Fibroblast of lung (primary cell): ENCODE results near the gene NID1. TPM values are rescaled to one million over a fixed set of nuclear protein-coding genes. Genes with fewer than 3 reads are reported as not detected.

ENCODE experiments used
- DNase-seq, 2 donors: peaks; one replicate each; pipeline versions ENCODE4 v3.0.0 to v3.0.0-alpha.2; 2010; ENCODE audit warnings: low read depth in 2 of 2
- H2AFZ ChIP-seq: 2 replicates; pipeline ENCODE4 v1.5.1; 2012; ENCODE audit warnings: low read length, control low read depth, inconsistent platforms
- H3K27ac ChIP-seq: 2 replicates; pipeline ENCODE4 v1.5.1; 2011; ENCODE audit warnings: low read length, control low read depth; ENCODE audit not compliant: insufficient read depth
- H3K27me3 ChIP-seq: 2 replicates; pipeline ENCODE4 v1.5.1; 2011; ENCODE audit warnings: mild to moderate bottlenecking, low read length; ENCODE audit not compliant: control insufficient read depth, insufficient read depth
- H3K36me3 ChIP-seq: 2 replicates; pipeline ENCODE4 v1.5.1; 2011; ENCODE audit warnings: low read length; ENCODE audit not compliant: control insufficient read depth, insufficient read depth
- H3K4me1 ChIP-seq: 2 replicates; pipeline ENCODE4 v1.5.1; 2011; ENCODE audit warnings: low read length; ENCODE audit not compliant: control insufficient read depth, insufficient read depth; ENCODE audit errors: extremely low read depth
- H3K4me2 ChIP-seq: 2 replicates; pipeline ENCODE4 v1.5.1; 2011; ENCODE audit warnings: low read length, control low read depth; ENCODE audit not compliant: insufficient read depth; ENCODE audit errors: extremely low read depth
- H3K4me3 ChIP-seq, 4 experiments: fragments of 200-600 bp in 1 of 4; sonication (generic) in 1 of 4; replicated peaks in 1 of 4; 2 replicates each; pipeline ENCODE4 v1.5.1; 2011 to 2016; ENCODE audit warnings: low read length in 4 of 4, low read depth in 3 of 4, mild to moderate bottlenecking in 3 of 4, control low read depth in 2 of 4, inconsistent platforms in 1 of 4, mixed read lengths in 1 of 4; ENCODE audit not compliant: insufficient read depth in 1 of 4; ENCODE audit errors: control extremely low read depth in 1 of 4
- H3K79me2 ChIP-seq: 2 replicates; pipeline ENCODE4 v1.5.1; 2012; ENCODE audit warnings: mild to moderate bottlenecking, low read length, inconsistent platforms; ENCODE audit not compliant: control insufficient read depth, insufficient read depth
- H3K9ac ChIP-seq: 2 replicates; pipeline ENCODE4 v1.5.1; 2011; ENCODE audit warnings: mild to moderate bottlenecking, low read length, control low read depth; ENCODE audit not compliant: insufficient read depth
- H3K9me3 ChIP-seq: 2 replicates; pipeline ENCODE4 v1.5.1; 2012; ENCODE audit warnings: low read depth, low read length; ENCODE audit not compliant: control insufficient read depth, insufficient read depth
- H4K20me1 ChIP-seq: 2 replicates; pipeline ENCODE4 v1.5.1; 2011; ENCODE audit warnings: low read length; ENCODE audit not compliant: control insufficient read depth, insufficient read depth; ENCODE audit errors: extremely low read depth
- CTCF ChIP-seq, 2 donors: IDR thresholded peaks in 1 of 2; conservative IDR thresholded peaks in 1 of 2; 1 replicate in 1 of 2; 2 replicates in 1 of 2; pipeline ENCODE4 v1.5.1; 2011 to 2012; ENCODE audit warnings: low read length in 2 of 2, control low read depth in 1 of 2, inconsistent platforms in 1 of 2, low read depth in 1 of 2, mild to moderate bottlenecking in 1 of 2
- EZH2 ChIP-seq: IDR thresholded peaks from 2 replicates; pipeline ENCODE4 v1.5.1; 2012; ENCODE audit warnings: low read length, control low read depth, mild to moderate bottlenecking; ENCODE audit errors: missing control alignments
- polyA plus RNA-seq, 2 donors: library from polyadenylated mRNA; depleted of rRNA in 1 of 2; stranded (reverse) in 1 of 2; unstranded in 1 of 2; fragments of >200 nt; gene quantifications; 2 replicates each; pipeline ENCODE4 v1.2.1, GENCODE V29; 2011 to 2012; ENCODE audit warnings: missing spikeins in 1 of 2
- total RNA-seq: library from RNA; depleted of rRNA; stranded (reverse); fragments of >200 nt; gene quantifications from 2 replicates; pipeline ENCODE4 v1.2.1, GENCODE V29; 2014

The NID1 gene
- total and polyA plus RNA-seq, 2 donors (not counting 1 experiment from before 2014, with no cell fraction given), result 29.1 to 152 TPM

DNA sequence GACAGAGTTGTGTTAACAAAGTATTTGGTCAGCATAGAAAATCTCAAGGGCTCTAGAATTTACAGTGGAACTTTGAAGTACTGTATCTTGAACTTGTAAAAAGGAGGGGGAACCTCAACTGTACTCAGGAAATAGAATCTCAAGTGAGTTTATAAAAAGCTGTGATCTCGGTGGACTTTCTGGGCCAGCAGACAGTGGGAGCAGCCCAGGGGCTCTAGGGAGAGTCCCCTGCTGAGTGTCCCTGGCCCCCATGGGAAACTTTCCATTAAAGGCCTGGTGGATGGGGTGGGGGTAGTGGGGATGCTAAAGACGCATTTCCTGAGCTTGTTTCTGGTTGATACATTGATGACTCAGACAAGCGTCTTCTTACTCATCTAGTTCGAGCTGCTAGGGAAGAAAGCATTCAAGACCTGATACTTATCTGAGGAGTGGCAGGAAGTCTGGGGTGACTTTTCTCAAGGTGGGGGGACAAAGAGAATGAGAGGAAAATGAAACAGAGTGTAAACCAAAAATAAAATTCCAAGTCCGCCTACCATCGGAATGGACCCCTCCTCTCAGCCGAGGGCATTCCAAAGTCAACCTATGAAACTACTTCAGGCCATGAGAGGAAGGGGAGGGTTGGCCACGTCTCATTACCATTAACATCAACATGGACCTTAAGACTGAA is 65.5 kb downstream of the NID1 start:
- H3K4me2 ChIP-seq, result no peak overlapping the region

DNA sequence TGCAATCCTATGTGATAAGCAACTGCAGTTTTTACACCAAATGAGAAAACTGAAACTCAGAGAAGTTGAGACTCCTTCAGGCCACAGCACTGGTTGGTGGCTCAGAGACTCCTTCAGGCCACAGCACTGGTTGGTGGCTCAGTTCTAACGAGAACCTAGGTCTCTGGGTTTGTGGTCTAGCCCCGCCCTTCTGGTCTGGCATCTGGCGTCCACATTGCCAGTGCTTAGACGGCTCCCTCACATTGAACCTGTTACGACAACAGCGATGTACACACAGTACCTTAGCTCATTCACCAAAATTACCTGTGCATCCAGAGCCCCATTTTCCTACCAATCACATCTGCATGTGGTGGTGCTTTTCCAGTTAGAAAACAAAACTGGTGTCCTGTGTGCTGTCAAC is 66.1 kb downstream of the NID1 start:
- peak in 1 of 2 donors; percentile 36 for DNase-seq
- Histone ChIP-seq H3K4me2 (no peak overlapping the region), H3K27ac (peak overlapping the region; percentile 71), H4K20me1 (no peaks in the 10 kb centered on the region), H3K9ac (no peak overlapping the region), H3K79me2 (no peaks in the 10 kb centered on the region), H3K36me3 (peaks cover 5% of the 10 kb centered on the region), H2AFZ (no peak overlapping the region), H3K27me3 (no peaks in the 10 kb centered on the region), H3K4me1 (peaks cover 6% of the 10 kb centered on the region), H3K4me3 (no peak overlapping the region), H3K9me3 (no peaks in the 10 kb centered on the region)
- TF ChIP-seq CTCF (conservative IDR thresholded peaks at IDR 0.05 in 1 of 2, IDR thresholded peaks at IDR 0.05 in 1 of 2; ENCODE audit: low read depth in 1 of 2, low read length in 2 of 2) (no peak), EZH2 (no peak)

More for the DNA sequence above, 65.5 kb downstream of the NID1 start:
- no peaks in the 10 kb centered on the region for H4K20me1 ChIP-seq
- H3K9me3 ChIP-seq, result no peaks in the 10 kb centered on the region
- H3K36me3 ChIP-seq, result peaks cover 5% of the 10 kb centered on the region
- H3K27ac ChIP-seq, result peak overlapping the region; percentile 71
- H3K79me2 ChIP-seq, result no peaks in the 10 kb centered on the region
- H3K4me1 ChIP-seq, result peaks cover 6% of the 10 kb centered on the region
- no peak overlapping the region for H3K4me3 ChIP-seq
- TF ChIP-seq EZH2 (no peak), CTCF (conservative IDR thresholded peaks at IDR 0.05 in 1 of 2, IDR thresholded peaks at IDR 0.05 in 1 of 2; ENCODE audit: low read depth in 1 of 2, low read length in 2 of 2) (no peak)
- no peak overlapping the region for H2AFZ ChIP-seq
- H3K27me3 ChIP-seq, result no peaks in the 10 kb centered on the region
- H3K9ac ChIP-seq, result peak overlapping the region; percentile 17
- peak; percentile 85 to 98 for DNase-seq

- Histone ChIP-seq H3K4me1 (peaks cover 6% of the 10 kb centered on the region), H3K9me3 (no peaks in the 10 kb centered on the region), H3K4me3 (no peak overlapping the region), H3K27ac (no peak overlapping the region), H3K27me3 (no peaks in the 10 kb centered on the region), H3K79me2 (no peaks in the 10 kb centered on the region), H3K36me3 (peaks cover 5% of the 10 kb centered on the region), H4K20me1 (no peaks in the 10 kb centered on the region), H3K4me2 (no peak overlapping the region), H2AFZ (no peak overlapping the region), H3K9ac (no peak overlapping the region)
- DNase-seq, result no peak
- TF ChIP-seq CTCF (conservative IDR thresholded peaks at IDR 0.05 in 1 of 2, IDR thresholded peaks at IDR 0.05 in 1 of 2; ENCODE audit: low read depth in 1 of 2, low read length in 2 of 2), result no peak
- no peak for TF ChIP-seq EZH2
Measured at GRCh38 chr1:235997931-235998330, 67.0 kb downstream of the NID1 start.
